ENCODE data around the gene TMEM212. TPM values are rescaled to one million over a fixed set of nuclear protein-coding genes. Genes with fewer than 3 reads are reported as not detected.

Gene TMEM212
- total and polyA plus RNA-seq, 2 of the 13 experiments (the other 11 are each of a cell fraction or from before 2014, with no cell fraction given), result not detected

DNA sequence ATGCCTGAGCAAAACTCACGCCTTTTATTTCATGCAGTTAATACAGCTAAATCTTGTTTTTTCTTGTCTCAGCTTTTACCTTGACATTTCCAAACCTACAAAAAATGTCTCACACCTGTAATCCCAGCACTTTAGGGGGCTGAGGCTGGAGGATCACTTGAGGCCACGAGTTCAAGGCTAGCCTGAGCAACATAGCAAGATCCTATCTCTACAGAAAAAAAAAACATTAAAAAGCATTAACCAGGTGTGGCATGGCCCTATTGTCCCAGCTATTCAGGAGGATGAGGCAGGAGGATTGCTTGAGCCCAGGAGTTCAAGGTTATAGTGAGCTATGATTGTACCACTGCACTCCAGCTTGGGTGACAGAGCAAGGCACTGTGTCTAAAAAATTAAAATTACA lies 3.9 kb upstream of the TMEM212 start (continued):
- TF ChIP-seq, protein P1, sequence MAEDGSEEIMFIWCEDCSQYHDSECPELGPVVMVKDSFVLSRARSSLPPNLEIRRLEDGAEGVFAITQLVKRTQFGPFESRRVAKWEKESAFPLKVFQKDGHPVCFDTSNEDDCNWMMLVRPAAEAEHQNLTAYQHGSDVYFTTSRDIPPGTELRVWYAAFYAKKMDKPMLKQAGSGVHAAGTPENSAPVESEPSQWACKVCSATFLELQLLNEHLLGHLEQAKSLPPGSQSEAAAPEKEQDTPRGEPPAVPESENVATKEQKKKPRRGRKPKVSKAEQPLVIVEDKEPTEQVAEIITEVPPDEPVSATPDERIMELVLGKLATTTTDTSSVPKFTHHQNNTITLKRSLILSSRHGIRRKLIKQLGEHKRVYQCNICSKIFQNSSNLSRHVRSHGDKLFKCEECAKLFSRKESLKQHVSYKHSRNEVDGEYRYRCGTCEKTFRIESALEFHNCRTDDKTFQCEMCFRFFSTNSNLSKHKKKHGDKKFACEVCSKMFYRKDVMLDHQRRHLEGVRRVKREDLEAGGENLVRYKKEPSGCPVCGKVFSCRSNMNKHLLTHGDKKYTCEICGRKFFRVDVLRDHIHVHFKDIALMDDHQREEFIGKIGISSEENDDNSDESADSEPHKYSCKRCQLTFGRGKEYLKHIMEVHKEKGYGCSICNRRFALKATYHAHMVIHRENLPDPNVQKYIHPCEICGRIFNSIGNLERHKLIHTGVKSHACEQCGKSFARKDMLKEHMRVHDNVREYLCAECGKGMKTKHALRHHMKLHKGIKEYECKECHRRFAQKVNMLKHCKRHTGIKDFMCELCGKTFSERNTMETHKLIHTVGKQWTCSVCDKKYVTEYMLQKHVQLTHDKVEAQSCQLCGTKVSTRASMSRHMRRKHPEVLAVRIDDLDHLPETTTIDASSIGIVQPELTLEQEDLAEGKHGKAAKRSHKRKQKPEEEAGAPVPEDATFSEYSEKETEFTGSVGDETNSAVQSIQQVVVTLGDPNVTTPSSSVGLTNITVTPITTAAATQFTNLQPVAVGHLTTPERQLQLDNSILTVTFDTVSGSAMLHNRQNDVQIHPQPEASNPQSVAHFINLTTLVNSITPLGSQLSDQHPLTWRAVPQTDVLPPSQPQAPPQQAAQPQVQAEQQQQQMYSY (CRISPR knock-in tag; IDR thresholded peaks at IDR 0.05), result no peak
- TF ChIP-seq ZSCAN22 (CRISPR knock-in tag; IDR thresholded peaks at IDR 0.05) (no peak), ZNF121 (CRISPR knock-in tag; IDR thresholded peaks at IDR 0.05) (peak; percentile 65), HOXA3 (CRISPR knock-in tag; IDR thresholded peaks at IDR 0.05) (no peak), ZNF674 (CRISPR knock-in tag; IDR thresholded peaks at IDR 0.05; ENCODE audit: low read depth) (no peak)

DNA sequence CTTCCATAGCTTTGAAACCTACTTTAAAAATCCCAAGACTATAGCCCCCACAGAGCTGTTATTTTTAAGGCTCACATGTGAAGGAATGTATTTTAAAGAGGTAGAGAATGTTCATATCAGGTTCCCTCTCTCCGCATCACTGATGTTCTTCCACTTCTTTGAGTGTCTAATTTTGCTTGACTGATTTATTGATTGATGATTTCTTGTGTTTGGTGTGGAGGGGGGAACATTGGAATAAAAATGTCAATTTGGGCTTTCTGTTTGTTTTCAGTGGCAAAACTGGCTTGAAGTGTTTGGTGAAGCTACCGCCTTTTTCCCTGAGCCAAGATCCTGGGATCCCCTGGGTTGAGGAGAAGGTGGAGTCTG lies 2.7 kb upstream of the TMEM212 start:
- no peak overlapping the region for H2AFZ ChIP-seq (ENCODE audit: low read length)
- no peaks in the 10 kb centered on the region for H4K20me1 ChIP-seq (ENCODE audit: insufficient read depth, low read length)
- ATAC-seq (no peak), DNase-seq (ENCODE audit: low spot score) (no peak), FAIRE-seq (no peak)
- peaks cover 97% of the 10 kb centered on the region for H3K4me1 ChIP-seq (ENCODE audit: insufficient read depth, low read length)
- peak overlapping the region; percentile 100 for H3K27ac ChIP-seq (ENCODE audit: extremely low read length, insufficient read depth, low read length)
- intact Hi-C loops (cut with micrococcal nuclease; ENCODE audit: unreplicated experiment) (loop anchor here (2.0 to 10.0 kb wide), 2 partner anchors 114 to 198 kb away; partner anchors contain the start of gene FNDC3B), in situ Hi-C loops (cut with HindIII; ENCODE audit: extremely low pct_ligation_motif_present, low pct_unique_long_range_greater_than_20kb) (loop anchor here (10.0 kb wide), 1 partner anchor 194 kb away; the partner anchor contains the start of gene FNDC3B)
- peaks cover 19% of the 10 kb centered on the region for H3K79me2 ChIP-seq (ENCODE audit: insufficient read depth, low read length)
- H3K9ac ChIP-seq (ENCODE audit: insufficient read depth, low read depth, low read length), result peak overlapping the region; percentile 84
- BruUV-seq (replicated peaks), result no TSS peak
- H3K36me3 ChIP-seq (replicated peaks in 1 of 2; ENCODE audit: control insufficient read depth in 1 of 2, insufficient read depth in 2 of 2, low read length in 2 of 2), result no peaks in the 10 kb centered on the region
- ChIA-PET CTCF (ENCODE audit: low intra/inter-chr PET ratio, low total read pairs) (no interaction called here), POLR2A (interaction anchor here (0.8 to 6.3 kb wide), 20 partner anchors 10 to 1484 kb away, joined by 3 to 91 read pairs (median 9); partner anchors contain the start of genes FNDC3B and PLD1)
- H3K4me2 ChIP-seq (ENCODE audit: low read depth, low read length), result peak overlapping the region; percentile 80
- peak overlapping the region in 1 of 3 experiments; percentile 27; a peak in 1 of 6 replicates for H3K4me3 ChIP-seq (replicated peaks in 1 of 3; ENCODE audit: insufficient read depth in 1 of 3, low read depth in 2 of 3, low read length in 3 of 3)
- no peaks in the 10 kb centered on the region for H3K27me3 ChIP-seq (ENCODE audit: control insufficient read depth in 1 of 2, insufficient read depth in 2 of 2, low read length in 2 of 2)
- WGBS (ENCODE audit: low lambda C conversion rate), result 48% methylated on average over 2 of the region's 2 CpGs
- no peaks in the 10 kb centered on the region for H3K9me3 ChIP-seq (ENCODE audit: low read length)
- TF ChIP-seq, protein P2, sequence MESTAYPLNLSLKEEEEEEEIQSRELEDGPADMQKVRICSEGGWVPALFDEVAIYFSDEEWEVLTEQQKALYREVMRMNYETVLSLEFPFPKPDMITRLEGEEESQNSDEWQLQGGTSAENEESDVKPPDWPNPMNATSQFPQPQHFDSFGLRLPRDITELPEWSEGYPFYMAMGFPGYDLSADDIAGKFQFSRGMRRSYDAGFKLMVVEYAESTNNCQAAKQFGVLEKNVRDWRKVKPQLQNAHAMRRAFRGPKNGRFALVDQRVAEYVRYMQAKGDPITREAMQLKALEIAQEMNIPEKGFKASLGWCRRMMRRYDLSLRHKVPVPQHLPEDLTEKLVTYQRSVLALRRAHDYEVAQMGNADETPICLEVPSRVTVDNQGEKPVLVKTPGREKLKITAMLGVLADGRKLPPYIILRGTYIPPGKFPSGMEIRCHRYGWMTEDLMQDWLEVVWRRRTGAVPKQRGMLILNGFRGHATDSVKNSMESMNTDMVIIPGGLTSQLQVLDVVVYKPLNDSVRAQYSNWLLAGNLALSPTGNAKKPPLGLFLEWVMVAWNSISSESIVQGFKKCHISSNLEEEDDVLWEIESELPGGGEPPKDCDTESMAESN (CRISPR knock-in tag; conservative IDR thresholded peaks at IDR 0.05), result no peak
- peak; percentile 1; the same call in 1 of the 2 replicates for TF ChIP-seq KLF6 (CRISPR knock-in tag; IDR thresholded peaks at IDR 0.05)
- TF ChIP-seq JUN (CRISPR knock-in tag; IDR thresholded peaks at IDR 0.05), result no peak
- no peak for TF ChIP-seq NR2F2 (IDR thresholded peaks at IDR 0.05; ENCODE audit: borderline replicate concordance, low read depth)
- no peak for TF ChIP-seq ZNF235 (CRISPR knock-in tag; IDR thresholded peaks at IDR 0.05; ENCODE audit: borderline replicate concordance)
- TF ChIP-seq, protein P3, sequence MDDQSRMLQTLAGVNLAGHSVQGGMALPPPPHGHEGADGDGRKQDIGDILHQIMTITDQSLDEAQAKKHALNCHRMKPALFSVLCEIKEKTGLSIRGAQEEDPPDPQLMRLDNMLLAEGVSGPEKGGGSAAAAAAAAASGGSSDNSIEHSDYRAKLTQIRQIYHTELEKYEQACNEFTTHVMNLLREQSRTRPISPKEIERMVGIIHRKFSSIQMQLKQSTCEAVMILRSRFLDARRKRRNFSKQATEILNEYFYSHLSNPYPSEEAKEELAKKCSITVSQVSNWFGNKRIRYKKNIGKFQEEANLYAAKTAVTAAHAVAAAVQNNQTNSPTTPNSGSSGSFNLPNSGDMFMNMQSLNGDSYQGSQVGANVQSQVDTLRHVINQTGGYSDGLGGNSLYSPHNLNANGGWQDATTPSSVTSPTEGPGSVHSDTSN (CRISPR knock-in tag; IDR thresholded peaks at IDR 0.05; ENCODE audit: borderline replicate concordance), result no peak
- 0 out of 2 replicates have a peak, but pooled peaks have one; percentile 3 for TF ChIP-seq SALL2 (CRISPR knock-in tag; IDR thresholded peaks at IDR 0.05)
- TF ChIP-seq, protein P4, sequence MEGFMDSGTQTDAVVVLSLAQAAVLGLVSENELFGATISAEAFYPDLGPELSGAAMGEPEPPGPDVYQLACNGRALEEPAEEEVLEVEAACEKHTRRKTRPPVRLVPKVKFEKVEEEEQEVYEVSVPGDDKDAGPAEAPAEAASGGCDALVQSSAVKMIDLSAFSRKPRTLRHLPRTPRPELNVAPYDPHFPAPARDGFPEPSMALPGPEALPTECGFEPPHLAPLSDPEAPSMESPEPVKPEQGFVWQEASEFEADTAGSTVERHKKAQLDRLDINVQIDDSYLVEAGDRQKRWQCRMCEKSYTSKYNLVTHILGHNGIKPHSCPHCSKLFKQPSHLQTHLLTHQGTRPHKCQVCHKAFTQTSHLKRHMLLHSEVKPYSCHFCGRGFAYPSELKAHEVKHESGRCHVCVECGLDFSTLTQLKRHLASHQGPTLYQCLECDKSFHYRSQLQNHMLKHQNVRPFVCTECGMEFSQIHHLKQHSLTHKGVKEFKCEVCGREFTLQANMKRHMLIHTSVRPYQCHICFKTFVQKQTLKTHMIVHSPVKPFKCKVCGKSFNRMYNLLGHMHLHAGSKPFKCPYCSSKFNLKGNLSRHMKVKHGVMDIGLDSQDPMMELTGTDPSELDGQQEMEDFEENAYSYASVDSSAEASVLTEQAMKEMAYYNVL (CRISPR knock-in tag; IDR thresholded peaks at IDR 0.05; ENCODE audit: borderline replicate concordance), result 0 out of 2 replicates have a peak, but pooled peaks have one; percentile 5

All from HepG2 (cell line).